K562 (cell line): ENCODE data around the gene HES5. TPM values are rescaled to one million over a fixed set of nuclear protein-coding genes. Genes with fewer than 3 reads are reported as not detected.

ENCODE experiments used
- CEBPZ ChIP-seq: fragments of 150-350 bp; IDR thresholded peaks from 2 replicates; pipeline ENCODE4 v1.6.1; 2014; ENCODE audit warnings: low read depth, mild to moderate bottlenecking, low read length, borderline replicate concordance
- ELK1 ChIP-seq: sonication (generic); formaldehyde crosslinking; IDR thresholded peaks from 2 replicates; pipeline ENCODE4 v1.8.1; 2022; ENCODE audit warnings: missing genetic modification reagents
- IRF9 ChIP-seq: fragments of 450-650 bp; IDR thresholded peaks from 2 replicates; pipeline ENCODE4 v1.6.1; 2016; ENCODE audit warnings: missing biosample characterization, missing genetic modification characterization
- KLF1 ChIP-seq: fragments of 450-650 bp; IDR thresholded peaks from 2 replicates; pipeline ENCODE4 v1.6.1; 2016; ENCODE audit warnings: missing genetic modification characterization, missing compliant biosample characterization
- L3MBTL2 ChIP-seq: fragments of 450-650 bp; IDR thresholded peaks from 2 replicates; pipeline ENCODE4 v1.6.1; 2016; ENCODE audit warnings: mild to moderate bottlenecking, moderate library complexity
- MAZ ChIP-seq, 2 experiments: fragments of 450-650 bp in 1 of 2; sonication (generic) in 1 of 2; formaldehyde crosslinking; IDR thresholded peaks in 1 of 2; conservative IDR thresholded peaks in 1 of 2; 2 replicates each; pipeline versions ENCODE4 v1.4.0 to v1.5.0; 2020; ENCODE audit warnings: mild to moderate bottlenecking in 1 of 2, missing genetic modification reagents in 1 of 2
- NONO ChIP-seq, 2 experiments: fragments of 200-400 bp in 1 of 2; fragments of 450-650 bp in 1 of 2; formaldehyde crosslinking in 1 of 2; IDR thresholded peaks; 2 replicates each; pipeline ENCODE4 v1.6.1; 2017; ENCODE audit warnings: low read depth in 2 of 2, mild to moderate bottlenecking in 2 of 2, moderate library complexity in 2 of 2, low read length in 1 of 2
- POLR2B ChIP-seq: fragments of 450-650 bp; IDR thresholded peaks from 2 replicates; pipeline ENCODE4 v1.6.1; 2018; ENCODE audit warnings: low read depth; ENCODE audit not compliant: partially characterized antibody
- RBM22 ChIP-seq: fragments of 200-400 bp; formaldehyde crosslinking; IDR thresholded peaks from 2 replicates; pipeline ENCODE4 v1.6.1; 2018; ENCODE audit warnings: low read length, low read depth; ENCODE audit not compliant: poor library complexity, severe bottlenecking
- RREB1 ChIP-seq: fragments of 250-450 bp; sonication (Bioruptor Pico); IDR thresholded peaks from 2 replicates; pipeline ENCODE4 v1.4.0; 2020
- ZNF133 ChIP-seq: fragments of 250-450 bp; sonication (Bioruptor Pico); IDR thresholded peaks from 2 replicates; pipeline ENCODE4 v1.4.0; 2020; ENCODE audit warnings: mild to moderate bottlenecking
- ZNF134 ChIP-seq: fragments of 250-450 bp; sonication (Bioruptor Pico); conservative IDR thresholded peaks from 2 replicates; pipeline ENCODE4 v1.4.0; 2020
- ZNF780A ChIP-seq: fragments of 250-450 bp; sonication (Bioruptor Pico); IDR thresholded peaks from 2 replicates; pipeline ENCODE4 v1.5.0; 2021; ENCODE audit warnings: mild to moderate bottlenecking
- polyA plus RNA-seq, 8 experiments: library from polyadenylated mRNA; depleted of rRNA in 4 of 8; stranded (reverse) in 5 of 8; unstranded in 3 of 8; fragments of >200 nt; fragmentation: Nextera tagmentation in 2 of 8; fragmentation: Illumina TruSeq in 1 of 8; extraction: Ambion mirVana in 2 of 8; extraction: Trizol in 1 of 8; gene quantifications; 2 replicates each; pipeline versions ENCODE4 v1.2.1 to v1.2.3, GENCODE V29; 2011 to 2014; ENCODE audit warnings: inconsistent platforms in 1 of 8, missing spikeins in 1 of 8
- total RNA-seq, 7 experiments: library from RNA; depleted of rRNA in 6 of 7; stranded (reverse); fragments of >200 nt in 6 of 7; fragmentation: Illumina TruSeq in 2 of 7; extraction: Trizol in 2 of 7; gene quantifications; 2 replicates each; pipeline versions ENCODE4 v1.2.1 to v1.2.3, GENCODE V29; 2011 to 2021; ENCODE audit warnings: low replicate concordance in 1 of 7

Gene HES5
- total and polyA plus RNA-seq, 9 of the 15 experiments (the other 6 are each of a cell fraction or from before 2014, with no cell fraction given) = not detected

- TF ChIP-seq ELK1 (CRISPR knock-in tag) (no peak), POLR2B (no peak), ZNF780A (CRISPR knock-in tag) (no peak), MAZ (CRISPR knock-in tag; conservative IDR thresholded peaks at IDR 0.05 in 1 of 2, IDR thresholded peaks at IDR 0.05 in 1 of 2) (peak in 1 of 2 experiments; percentile 12; a peak in 2 of 4 replicates), NONO (IDR thresholded peaks at IDR 0.05; ENCODE audit: low read depth in 2 of 2, low read length in 1 of 2) (0 out of 4 replicates have a peak, but pooled peaks of 1 of the 2 experiments have one; percentile 24), CEBPZ (no peak), KLF1 (tag) (no peak), IRF9 (no peak), RBM22 (no peak), L3MBTL2 (no peak), ZNF133 (CRISPR knock-in tag) (no peak), ZNF134 (CRISPR knock-in tag) (no peak), RREB1 (CRISPR knock-in tag) (no peak)
These were observed 15.0 kb upstream of the HES5 start (continued) for GRCh38 chr1:2544875-2545640.
